ENCODE results near the gene IMMP2L.

Gene IMMP2L

GRCh38 chr7:111343017-111343416 lies 219.3 kb downstream of the IMMP2L start:
- POLR2A ChIA-PET = no interaction called here
- CTCF ChIA-PET = no interaction called here
- TF ChIP-seq CTBP1 (IDR thresholded peaks at IDR 0.05; ENCODE audit: borderline replicate concordance) (no peak), SUZ12 (IDR thresholded peaks at IDR 0.05) (no peak), FOXM1 (IDR thresholded peaks at IDR 0.05; ENCODE audit: borderline replicate concordance) (no peak)
- no peak for DNase-seq (ENCODE audit: extremely low spot score)

DNA sequence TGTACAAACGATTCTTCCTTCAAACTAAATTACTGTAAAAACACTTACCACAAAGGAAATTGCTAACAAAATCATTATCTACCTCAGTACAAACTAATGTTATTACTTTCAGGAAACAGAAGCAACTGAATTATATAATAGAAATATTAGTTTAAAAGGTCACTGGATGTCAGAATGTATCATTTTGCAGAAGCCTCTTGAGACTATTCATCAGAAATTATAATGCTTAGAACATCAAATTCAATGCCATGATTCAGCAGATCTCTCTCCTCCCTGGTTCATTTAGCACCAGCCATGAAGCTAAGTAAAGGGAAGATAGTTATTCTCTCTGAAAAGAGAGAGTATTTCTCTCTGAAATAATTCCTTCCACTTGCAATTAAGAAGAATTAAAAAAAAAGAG lies 223.3 kb downstream of the IMMP2L start:
- POLR2A ChIA-PET = no interaction called here
- TF ChIP-seq ELF4 (IDR thresholded peaks at IDR 0.05) = no peak
- TF ChIP-seq SUZ12 (IDR thresholded peaks at IDR 0.05) = no peak
- TF ChIP-seq, protein P1, sequence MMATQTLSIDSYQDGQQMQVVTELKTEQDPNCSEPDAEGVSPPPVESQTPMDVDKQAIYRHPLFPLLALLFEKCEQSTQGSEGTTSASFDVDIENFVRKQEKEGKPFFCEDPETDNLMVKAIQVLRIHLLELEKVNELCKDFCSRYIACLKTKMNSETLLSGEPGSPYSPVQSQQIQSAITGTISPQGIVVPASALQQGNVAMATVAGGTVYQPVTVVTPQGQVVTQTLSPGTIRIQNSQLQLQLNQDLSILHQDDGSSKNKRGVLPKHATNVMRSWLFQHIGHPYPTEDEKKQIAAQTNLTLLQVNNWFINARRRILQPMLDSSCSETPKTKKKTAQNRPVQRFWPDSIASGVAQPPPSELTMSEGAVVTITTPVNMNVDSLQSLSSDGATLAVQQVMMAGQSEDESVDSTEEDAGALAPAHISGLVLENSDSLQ (IDR thresholded peaks at IDR 0.05) = no peak
- no peak for TF ChIP-seq FOXK2 (IDR thresholded peaks at IDR 0.05)
- no peak for TF ChIP-seq BHLHE40 (IDR thresholded peaks at IDR 0.05; ENCODE audit: borderline replicate concordance)
- TF ChIP-seq L3MBTL2 (conservative IDR thresholded peaks at IDR 0.05) = no peak
- TF ChIP-seq SP1 (IDR thresholded peaks at IDR 0.05) = no peak
- TF ChIP-seq ARNT (IDR thresholded peaks at IDR 0.05) = no peak
- no peak for TF ChIP-seq TARDBP (IDR thresholded peaks at IDR 0.05)
- TF ChIP-seq CTBP1 (IDR thresholded peaks at IDR 0.05; ENCODE audit: borderline replicate concordance) = no peak
- no peak for TF ChIP-seq FOXM1 (IDR thresholded peaks at IDR 0.05; ENCODE audit: borderline replicate concordance)
- no peak for TF ChIP-seq HDGF (IDR thresholded peaks at IDR 0.05; ENCODE audit: borderline replicate concordance)
- TF ChIP-seq FOXA1 (IDR thresholded peaks at IDR 0.05) = no peak
- no peak for TF ChIP-seq ZNF384 (IDR thresholded peaks at IDR 0.05)
- TF ChIP-seq LEF1 (IDR thresholded peaks at IDR 0.05; ENCODE audit: borderline replicate concordance) = no peak
- TF ChIP-seq NFRKB (IDR thresholded peaks at IDR 0.05) = no peak

GRCh38 chr7:111333010-111333409 lies 229.3 kb downstream of the IMMP2L start:
- ChIA-PET CTCF (no interaction called here), POLR2A (no interaction called here)
- DNase-seq (ENCODE audit: extremely low spot score) = no peak
- TF ChIP-seq NFRKB (IDR thresholded peaks at IDR 0.05) (no peak), CTBP1 (IDR thresholded peaks at IDR 0.05; ENCODE audit: borderline replicate concordance) (no peak), HDGF (IDR thresholded peaks at IDR 0.05; ENCODE audit: borderline replicate concordance) (no peak), LEF1 (IDR thresholded peaks at IDR 0.05; ENCODE audit: borderline replicate concordance) (no peak), ELF4 (IDR thresholded peaks at IDR 0.05) (no peak), SUZ12 (IDR thresholded peaks at IDR 0.05) (no peak), FOXK2 (IDR thresholded peaks at IDR 0.05) (no peak), FOXM1 (IDR thresholded peaks at IDR 0.05; ENCODE audit: borderline replicate concordance) (no peak), ARNT (IDR thresholded peaks at IDR 0.05) (no peak), TARDBP (IDR thresholded peaks at IDR 0.05) (no peak)
- TF ChIP-seq, protein P1 (IDR thresholded peaks at IDR 0.05) = no peak

More for the DNA sequence above, 223.3 kb downstream of the IMMP2L start:
- CTCF ChIA-PET = no interaction called here
- DNase-seq (ENCODE audit: extremely low spot score) = no peak

DNA sequence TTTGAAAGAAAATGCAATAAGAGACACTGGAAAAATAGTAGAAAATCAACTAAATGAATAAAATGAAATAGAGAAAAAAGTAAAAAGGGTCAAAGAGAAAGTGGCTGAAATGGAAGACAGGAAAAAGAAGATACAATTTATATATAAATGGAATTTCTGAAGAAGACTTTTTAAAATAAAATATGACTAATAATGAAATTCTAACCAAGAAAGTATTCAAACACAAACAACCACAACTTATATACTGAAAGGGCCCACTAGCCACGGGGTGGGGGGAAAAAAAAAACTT lies 232.1 kb downstream of the IMMP2L start:
- TF ChIP-seq SUZ12 (IDR thresholded peaks at IDR 0.05) (no peak), SP1 (IDR thresholded peaks at IDR 0.05) (no peak), LEF1 (IDR thresholded peaks at IDR 0.05; ENCODE audit: borderline replicate concordance) (no peak), NFRKB (IDR thresholded peaks at IDR 0.05) (no peak), ZNF384 (IDR thresholded peaks at IDR 0.05) (no peak), FOXA1 (IDR thresholded peaks at IDR 0.05) (no peak), L3MBTL2 (conservative IDR thresholded peaks at IDR 0.05) (no peak), FOXK2 (IDR thresholded peaks at IDR 0.05) (no peak), TARDBP (IDR thresholded peaks at IDR 0.05) (no peak), ARNT (IDR thresholded peaks at IDR 0.05) (no peak), HDGF (IDR thresholded peaks at IDR 0.05; ENCODE audit: borderline replicate concordance) (no peak)
- CTCF ChIA-PET = no interaction called here
- POLR2A ChIA-PET = no interaction called here
- DNase-seq (ENCODE audit: extremely low spot score) = no peak

DNA sequence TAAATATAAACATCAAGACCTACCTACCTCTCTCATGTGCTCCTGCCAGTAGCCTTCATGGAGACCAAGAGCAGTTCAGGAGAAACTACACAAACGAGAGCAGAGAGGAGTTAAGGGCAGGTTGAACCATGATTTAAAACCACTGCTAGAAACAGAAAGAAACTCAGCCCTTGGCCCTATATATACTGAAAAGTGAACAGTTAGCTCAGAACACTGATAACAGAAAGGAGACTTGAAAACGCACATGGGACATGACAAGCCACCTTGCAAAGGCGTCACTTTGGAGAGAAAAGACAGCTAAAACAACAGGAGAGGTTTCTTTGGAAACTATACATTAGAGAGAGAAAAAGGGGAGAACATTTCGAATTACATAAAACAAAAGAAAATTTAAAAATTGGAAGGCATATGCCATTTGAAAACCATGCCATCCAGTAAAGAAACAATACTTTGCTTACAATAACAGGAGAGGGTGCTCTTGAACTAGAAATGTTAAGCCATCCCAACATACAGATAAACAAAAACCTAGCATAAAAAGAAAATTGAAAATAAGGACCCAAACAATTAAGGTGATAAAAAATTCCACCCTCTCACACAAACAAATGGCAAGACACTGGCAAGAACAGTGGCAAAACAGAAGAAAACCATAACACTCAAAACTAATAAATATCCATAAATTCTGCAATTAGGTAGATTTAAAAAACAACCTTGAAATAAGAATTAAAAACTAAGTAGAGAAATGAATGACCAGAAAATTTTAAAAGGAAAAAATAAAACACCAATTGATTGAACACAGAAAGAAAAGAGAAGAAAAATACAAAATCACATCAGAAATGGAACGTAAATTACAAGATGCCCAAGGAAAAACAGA lies 232.7 kb downstream of the IMMP2L start:
- ChIA-PET POLR2A (no interaction called here), CTCF (interaction anchor here (0.6 to 0.7 kb wide), 2 partner anchors 30 to 87 kb away, joined by 3 read pairs; no protein-coding TSS in a partner anchor)
- no peak for DNase-seq (ENCODE audit: extremely low spot score)
- TF ChIP-seq ELF4 (IDR thresholded peaks at IDR 0.05) = no peak
- no peak for TF ChIP-seq ZNF384 (IDR thresholded peaks at IDR 0.05)
- no peak for TF ChIP-seq TARDBP (IDR thresholded peaks at IDR 0.05)
- no peak for TF ChIP-seq SP1 (IDR thresholded peaks at IDR 0.05)
- TF ChIP-seq HDGF (IDR thresholded peaks at IDR 0.05; ENCODE audit: borderline replicate concordance) = no peak
- no peak for TF ChIP-seq CTBP1 (IDR thresholded peaks at IDR 0.05; ENCODE audit: borderline replicate concordance)
- no peak for TF ChIP-seq ARNT (IDR thresholded peaks at IDR 0.05)
- no peak for TF ChIP-seq LEF1 (IDR thresholded peaks at IDR 0.05; ENCODE audit: borderline replicate concordance)
- TF ChIP-seq SUZ12 (IDR thresholded peaks at IDR 0.05) = no peak
- TF ChIP-seq BHLHE40 (IDR thresholded peaks at IDR 0.05; ENCODE audit: borderline replicate concordance) = no peak
- TF ChIP-seq L3MBTL2 (conservative IDR thresholded peaks at IDR 0.05) = no peak
- TF ChIP-seq FOXM1 (IDR thresholded peaks at IDR 0.05; ENCODE audit: borderline replicate concordance) = no peak
- TF ChIP-seq, protein P1 (IDR thresholded peaks at IDR 0.05) = no peak
- TF ChIP-seq FOXA1 (IDR thresholded peaks at IDR 0.05) = no peak
- TF ChIP-seq NFRKB (IDR thresholded peaks at IDR 0.05) = no peak
- TF ChIP-seq FOXK2 (IDR thresholded peaks at IDR 0.05) = no peak

- TF ChIP-seq, protein P1 (IDR thresholded peaks at IDR 0.05) = no peak
- TF ChIP-seq FOXK2 (IDR thresholded peaks at IDR 0.05) (no peak), FOXA1 (IDR thresholded peaks at IDR 0.05) (no peak), HDGF (IDR thresholded peaks at IDR 0.05; ENCODE audit: borderline replicate concordance) (no peak), CTBP1 (IDR thresholded peaks at IDR 0.05; ENCODE audit: borderline replicate concordance) (no peak), SUZ12 (IDR thresholded peaks at IDR 0.05) (no peak), ARNT (IDR thresholded peaks at IDR 0.05) (no peak), ZNF384 (IDR thresholded peaks at IDR 0.05) (no peak), NFRKB (IDR thresholded peaks at IDR 0.05) (no peak), ELF4 (IDR thresholded peaks at IDR 0.05) (no peak), TARDBP (IDR thresholded peaks at IDR 0.05) (no peak), SP1 (IDR thresholded peaks at IDR 0.05) (no peak), L3MBTL2 (conservative IDR thresholded peaks at IDR 0.05) (no peak), LEF1 (IDR thresholded peaks at IDR 0.05; ENCODE audit: borderline replicate concordance) (no peak), FOXM1 (IDR thresholded peaks at IDR 0.05; ENCODE audit: borderline replicate concordance) (no peak), BHLHE40 (IDR thresholded peaks at IDR 0.05; ENCODE audit: borderline replicate concordance) (no peak)
- CTCF ChIA-PET = no interaction called here
- POLR2A ChIA-PET = no interaction called here
- DNase-seq (ENCODE audit: extremely low spot score) = no peak
Observed at GRCh38 chr7:111328487-111328886, 233.8 kb downstream of the IMMP2L start.
